Right ventricle myocardium inferior (tissue), 1 donor: ENCODE data around the gene PROK2. TPM values are rescaled to one million over a fixed set of nuclear protein-coding genes. Genes with fewer than 3 reads are reported as not detected.

Experiments
- total RNA-seq: library from RNA; stranded (reverse); fragmentation: NEBNext Ultra II Directional; extraction: Animal tissue kit (Norgen Biotek cat#: 25700); gene quantifications from one replicate; pipeline ENCODE4 v1.2.1, GENCODE V29; 2021
- donor health status: DM: no; HTN: yes; CAD: no; lungs with severe emphysema.

The PROK2 gene
- total RNA-seq, 1 donor from 2014 or later: 0.41 TPM

Other genes starting within 250 kb of the PROK2 start
- 38.5 TPM for gene FOXP1, start 201.4 kb downstream of the PROK2 start, total RNA-seq
- 49.2 TPM for gene EIF4E3, start 59.7 kb downstream of the PROK2 start, total RNA-seq
- 3.7 TPM for gene GPR27, start 31.3 kb downstream of the PROK2 start, total RNA-seq